HG03097 (cell line): ENCODE measurements around the gene MED9.
"Not testable (repeated sequence)": the region's sequence is repeated elsewhere in the genome, so short reads cannot be mapped to it uniquely, and the experiment has no call there.

Source experiments
- ATAC-seq: cut with Tn5 transposase; IDR thresholded peaks from one replicate; pipeline ENCODE4 v1.9.1; 2021; ENCODE audit not compliant: unreplicated experiment, low FRiP score

The MED9 gene

GRCh38 chr17:17454276-17454675 lies 22.5 kb upstream of the MED9 start:
- ATAC-seq: no peak

DNA sequence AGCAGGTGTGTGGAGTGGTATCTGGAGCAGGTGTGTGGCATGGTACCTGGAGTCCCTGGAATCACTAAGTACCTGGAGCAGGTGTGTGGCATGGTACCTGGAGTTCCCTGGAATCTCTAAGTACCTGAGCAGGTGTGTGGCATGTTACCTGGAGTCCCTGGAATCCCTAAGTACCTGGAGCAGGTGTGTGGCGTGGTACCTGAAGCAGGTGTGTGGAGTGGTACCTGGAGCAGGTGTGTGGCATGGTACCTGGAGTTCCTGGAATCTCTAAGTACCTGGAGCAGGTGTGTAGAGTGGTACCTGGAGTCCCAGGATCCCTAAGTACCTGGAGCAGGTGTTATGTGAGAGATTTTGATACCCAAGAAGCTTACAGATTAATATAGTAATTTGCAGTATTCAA lies 22.1 kb upstream of the MED9 start:
- ATAC-seq: not testable (repeated sequence)

GRCh38 chr17:17455173-17455572 lies 21.6 kb upstream of the MED9 start:
- ATAC-seq: no peak

GRCh38 chr17:17456251-17456650 lies 20.5 kb upstream of the MED9 start:
- no peak for ATAC-seq

DNA sequence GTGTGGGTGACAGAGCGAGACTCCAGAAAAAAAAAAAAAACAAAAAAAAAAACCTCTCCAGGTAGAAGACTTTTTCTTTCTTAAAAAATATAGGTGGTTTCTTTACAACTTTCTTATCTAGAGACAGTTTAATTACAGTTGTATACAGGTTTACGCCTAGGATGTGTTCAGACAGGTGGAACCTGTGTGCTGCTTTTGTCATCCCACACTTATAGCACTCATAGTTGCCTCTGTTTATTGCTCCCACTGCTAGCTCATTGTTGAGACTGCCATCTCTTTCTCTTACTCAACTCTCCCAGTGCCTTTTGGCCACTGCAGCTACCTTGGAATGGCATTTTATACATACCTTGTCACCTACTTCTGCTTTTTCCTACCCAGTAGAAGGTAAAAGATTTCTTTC lies 19.1 kb upstream of the MED9 start:
- no peak for ATAC-seq

DNA sequence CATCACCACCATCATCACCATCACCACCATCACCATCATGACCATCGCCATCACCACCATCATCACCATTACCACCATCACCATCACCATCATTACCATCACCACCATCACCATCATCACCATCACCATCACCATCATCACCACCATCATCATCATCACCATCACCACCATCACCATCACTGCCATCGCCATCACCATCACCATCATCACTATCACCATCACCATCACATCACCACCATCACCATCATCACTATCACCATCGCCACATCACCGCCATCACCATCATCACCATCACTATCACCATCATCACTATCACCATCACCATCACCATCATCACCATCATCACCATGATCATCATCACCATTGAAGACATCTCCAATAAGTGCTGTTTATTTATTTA lies 16.8 kb upstream of the MED9 start:
- ATAC-seq: no peak

GRCh38 chr17:17462048-17462824 lies 14.6 kb upstream of the MED9 start:
- no peak for ATAC-seq

DNA sequence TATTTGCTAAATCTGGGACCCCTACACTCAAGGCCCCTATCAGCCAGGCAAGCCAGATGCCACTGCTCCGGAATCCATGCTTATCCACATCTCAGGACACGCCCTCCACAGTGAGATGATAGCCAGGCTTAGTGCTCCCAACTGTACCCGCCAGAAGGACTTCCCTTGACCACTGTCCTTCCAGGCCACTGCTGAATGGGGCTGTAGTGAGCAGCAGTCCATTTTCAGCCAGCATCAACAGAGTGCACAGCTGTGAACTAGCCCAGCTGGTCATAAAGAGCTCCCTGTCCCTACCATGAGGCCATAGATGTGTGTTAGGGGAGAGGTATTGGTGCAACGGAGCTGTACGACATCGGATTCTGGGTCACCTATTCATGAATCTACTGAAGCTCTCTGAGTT lies 13.0 kb upstream of the MED9 start:
- ATAC-seq: no peak

DNA sequence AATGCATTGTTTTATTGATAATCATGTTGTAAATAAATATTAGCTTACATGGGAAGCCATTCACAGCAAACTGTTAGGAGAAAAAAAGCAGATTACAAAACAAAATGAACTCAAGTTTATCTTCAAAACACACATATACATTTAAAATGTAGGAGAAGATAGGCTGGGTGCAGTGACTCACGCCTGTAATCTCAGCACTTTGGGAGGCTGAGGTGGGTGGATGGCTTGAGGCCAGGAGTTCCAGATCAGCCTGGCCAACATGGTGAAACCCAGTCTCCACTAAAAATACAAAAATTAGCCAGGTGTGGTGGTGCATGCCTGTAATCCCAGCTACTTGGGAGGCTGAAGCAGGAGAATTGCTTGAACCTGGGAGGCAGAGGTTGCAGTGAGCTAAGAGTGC lies 10.9 kb upstream of the MED9 start:
- not testable (repeated sequence) for ATAC-seq

DNA sequence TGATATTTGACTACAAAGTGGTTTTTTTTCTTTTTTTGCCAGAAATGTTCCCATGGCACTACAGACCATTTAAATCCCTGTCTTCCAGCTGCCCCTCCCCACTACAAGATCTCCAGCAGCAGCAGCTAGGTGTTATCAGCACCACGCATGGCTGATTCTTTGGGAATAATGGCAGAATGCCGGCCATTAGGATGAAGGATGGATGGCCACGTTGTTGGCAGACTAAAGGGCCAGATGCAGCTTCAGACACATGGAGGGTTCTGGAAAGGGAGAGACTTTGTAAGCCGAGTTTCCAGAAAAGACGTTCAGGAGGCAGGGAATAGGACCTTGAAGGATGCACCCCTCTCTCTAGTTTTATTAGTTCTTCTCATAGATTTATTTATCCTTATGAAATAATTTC lies 10.3 kb upstream of the MED9 start:
- no peak for ATAC-seq

- ATAC-seq: no peak
Measured at GRCh38 chr17:17467016-17467415, 9.8 kb upstream of the MED9 start.

DNA sequence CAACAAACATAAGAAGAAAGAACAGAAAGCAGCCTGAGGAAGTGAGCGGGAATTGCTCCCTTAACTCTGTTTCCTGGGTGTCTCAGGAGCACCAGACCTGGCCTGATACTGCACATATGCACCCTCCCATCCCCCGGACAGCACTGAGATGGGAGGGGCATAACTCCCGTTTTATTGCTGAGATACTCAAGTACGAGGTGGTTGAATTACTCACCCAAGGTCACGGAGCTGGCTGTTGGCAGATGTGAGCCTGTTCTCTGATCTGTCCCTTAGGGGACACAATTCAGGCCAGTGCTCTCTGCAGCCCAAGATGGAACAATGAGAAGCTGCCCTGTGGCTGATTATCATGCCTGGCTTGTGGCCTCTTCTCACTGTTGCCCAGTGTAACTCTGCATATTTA lies 9.1 kb upstream of the MED9 start:
- ATAC-seq: no peak

GRCh38 chr17:17468217-17469010 lies 8.4 kb upstream of the MED9 start:
- no peak for ATAC-seq

- ATAC-seq: no peak
Measured at GRCh38 chr17:17469358-17469757, 7.4 kb upstream of the MED9 start.

DNA sequence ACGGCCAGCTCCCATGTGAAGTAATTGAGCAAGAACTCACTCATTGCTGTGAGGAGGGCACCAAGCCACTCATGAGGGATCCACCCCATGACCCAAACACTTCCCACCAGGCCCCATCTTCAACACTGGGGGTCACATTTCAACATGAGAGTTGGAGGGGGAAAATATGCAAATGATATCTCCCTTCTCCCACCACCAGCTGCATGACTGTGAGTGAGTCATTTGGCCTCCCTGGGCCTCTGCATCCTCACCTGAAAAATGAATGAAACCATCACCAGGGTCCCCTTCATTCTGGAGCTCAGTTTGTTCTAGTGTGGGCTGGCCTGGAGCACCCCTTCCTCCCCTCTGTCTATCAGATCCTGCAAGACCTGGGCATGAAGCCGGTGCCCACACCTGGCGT lies 6.8 kb upstream of the MED9 start:
- no peak for ATAC-seq

DNA sequence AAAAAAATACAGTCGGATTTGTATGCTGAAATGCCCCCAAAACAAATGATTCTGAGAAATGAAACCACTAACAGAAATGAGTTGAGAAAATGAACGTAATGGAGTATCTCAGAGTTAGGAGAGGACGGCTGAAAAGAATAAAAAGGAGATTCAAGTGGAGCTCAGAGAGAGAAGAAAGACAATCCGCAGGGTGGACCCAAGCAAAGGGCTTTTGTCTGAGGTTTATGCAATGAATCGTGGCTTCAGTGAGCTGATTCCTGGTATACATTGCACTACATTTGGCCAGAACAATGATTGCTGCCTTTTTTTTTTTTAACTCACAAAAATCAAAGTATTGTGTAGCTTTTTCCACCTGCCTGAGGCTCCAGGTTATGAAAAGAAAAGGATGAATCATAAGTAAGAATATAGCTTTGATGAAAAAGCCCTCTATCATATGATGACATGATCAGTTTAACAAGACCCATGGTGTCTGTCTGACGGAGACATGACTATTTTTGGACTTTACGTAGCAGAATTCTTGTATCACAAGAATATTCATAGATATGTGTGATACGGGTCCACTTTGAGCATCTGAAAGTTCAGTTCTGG lies 4.4 kb upstream of the MED9 start:
- ATAC-seq: no peak

- no peak for ATAC-seq
Measured at GRCh38 chr17:17474341-17474740, 2.5 kb upstream of the MED9 start.

GRCh38 chr17:17479209-17479608 lies 2.4 kb downstream of the MED9 start:
- ATAC-seq: no peak

GRCh38 chr17:17480593-17481148 lies 3.9 kb downstream of the MED9 start:
- no peak for ATAC-seq

GRCh38 chr17:17481860-17482259 lies 5.1 kb downstream of the MED9 start:
- no peak for ATAC-seq

DNA sequence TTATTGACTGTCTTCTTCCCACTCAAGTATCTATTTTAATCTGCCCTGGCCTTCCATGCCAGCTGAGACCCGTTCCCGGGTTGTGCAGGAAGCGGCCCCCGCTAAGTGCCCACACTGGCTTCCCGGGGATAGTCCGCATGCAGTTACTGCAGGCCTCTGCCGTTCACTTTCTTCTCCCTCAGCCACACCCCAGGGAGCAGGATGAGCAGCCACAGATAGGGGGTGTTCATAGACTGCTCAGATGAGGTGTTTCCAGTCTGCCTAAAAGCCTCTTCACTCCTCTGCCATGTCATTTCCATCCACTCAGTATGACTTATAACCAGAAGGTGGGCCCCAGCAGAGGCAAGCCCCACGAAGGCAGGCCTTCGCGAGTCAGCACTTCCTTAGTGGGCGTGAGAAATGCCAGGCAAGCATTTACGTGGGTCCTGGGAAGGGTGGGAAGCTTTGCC lies 7.7 kb downstream of the MED9 start:
- ATAC-seq: no peak
